Vagina (tissue), 2 donors: Measurements from ENCODE around the gene STXBP6.

ENCODE experiments used
- CTCF ChIP-seq, 3 experiments: fragments of 450-650 bp in 2 of 3; fragments of 200-600 bp in 1 of 3; sonication (generic) in 1 of 3; IDR thresholded peaks; one replicate each; pipeline ENCODE4 v1.5.1; 2017 to 2019; ENCODE audit warnings: antibody characterized with exemption in 3 of 3, mild to moderate bottlenecking in 2 of 3, moderate library complexity in 2 of 3
- POLR2A ChIP-seq, 2 donors: fragments of 450-650 bp; IDR thresholded peaks; one replicate each; pipeline ENCODE4 v1.6.1; 2017; ENCODE audit warnings: antibody characterized with exemption in 2 of 2, mild to moderate bottlenecking in 2 of 2, moderate library complexity in 2 of 2
- POLR2AphosphoS5 ChIP-seq, 2 donors: sonication (generic); formaldehyde crosslinking; IDR thresholded peaks; one replicate each; pipeline ENCODE4 v1.9.0; 2017; ENCODE audit warnings: antibody characterized with exemption in 2 of 2, mild to moderate bottlenecking in 2 of 2, low read depth in 1 of 2; ENCODE audit not compliant: insufficient read depth in 1 of 2

GRCh38 chr14:24937300-24937699 lies 112.6 kb downstream of the STXBP6 start:
- no peak for TF ChIP-seq POLR2A (IDR thresholded peaks at IDR 0.05)
- TF ChIP-seq CTCF (IDR thresholded peaks at IDR 0.05): no peak
- no peak for TF ChIP-seq POLR2AphosphoS5 (IDR thresholded peaks at IDR 0.05; ENCODE audit: insufficient read depth in 1 of 2, low read depth in 1 of 2)
